DND-41 (cell line): ENCODE measurements around the gene COL23A1.

Experiments
- ATAC-seq: fragments of 200-7000 bp; cut with Tn5 transposase; 3 replicates; pipeline ENCODE4 v1.9.1; 2021; ENCODE audit warnings: low read depth; ENCODE audit not compliant: insufficient read depth
- DNase-seq: peaks from one replicate; pipeline ENCODE4 v3.0.0-alpha.2; 2020
- H2AFZ ChIP-seq: 2 replicates; pipeline ENCODE4 v1.6.0; 2012; ENCODE audit warnings: low read depth, low read length
- H3K27ac ChIP-seq: 2 replicates; pipeline ENCODE4 v1.5.1; 2012; ENCODE audit warnings: low read length, inconsistent platforms
- H3K27me3 ChIP-seq: fragments of 200-600 bp; sonication (generic); 2 replicates; pipeline ENCODE4 v1.6.0; 2012; ENCODE audit warnings: low read length, mild to moderate bottlenecking, inconsistent platforms; ENCODE audit not compliant: insufficient read depth, poor library complexity
- H3K36me3 ChIP-seq: 2 replicates; pipeline ENCODE4 v1.5.1; 2012; ENCODE audit warnings: low read length, inconsistent platforms; ENCODE audit not compliant: insufficient read depth
- H3K4me1 ChIP-seq: 2 replicates; pipeline ENCODE4 v1.5.1; 2012; ENCODE audit warnings: mild to moderate bottlenecking, low read length; ENCODE audit not compliant: insufficient read depth
- H3K4me2 ChIP-seq: 2 replicates; pipeline ENCODE4 v1.6.0; 2012; ENCODE audit warnings: mild to moderate bottlenecking, moderate library complexity, low read length, inconsistent platforms; ENCODE audit not compliant: insufficient read depth
- H3K4me3 ChIP-seq, 2 experiments: fragments of 200-600 bp in 1 of 2; shearing (Covaris generic) in 1 of 2; 2 replicates each; pipeline ENCODE4 v1.5.1; 2012 to 2016; ENCODE audit warnings: inconsistent platforms in 2 of 2, low read length in 2 of 2, mild to moderate bottlenecking in 2 of 2, low read depth in 1 of 2, moderate library complexity in 1 of 2
- H3K79me2 ChIP-seq: 2 replicates; pipeline ENCODE4 v1.6.0; 2012; ENCODE audit warnings: low read length, inconsistent platforms; ENCODE audit not compliant: insufficient read depth
- H3K9ac ChIP-seq: 2 replicates; pipeline ENCODE4 v1.6.0; 2012; ENCODE audit warnings: low read depth, mild to moderate bottlenecking, inconsistent platforms, low read length, moderate library complexity
- H3K9me3 ChIP-seq: 2 replicates; pipeline ENCODE4 v1.5.1; 2012; ENCODE audit warnings: low read length, moderate library complexity, mild to moderate bottlenecking, inconsistent platforms; ENCODE audit not compliant: insufficient read depth, severe bottlenecking
- H4K20me1 ChIP-seq: 2 replicates; pipeline ENCODE4 v1.6.0; 2012; ENCODE audit warnings: low read length; ENCODE audit not compliant: insufficient read depth
- CTCF ChIP-seq: IDR thresholded peaks from 2 replicates; pipeline ENCODE4 v1.5.1; 2012; ENCODE audit warnings: borderline replicate concordance, low read length, moderate library complexity, mild to moderate bottlenecking; ENCODE audit not compliant: poor library complexity, severe bottlenecking; ENCODE audit errors: extremely low read depth
- EZH2 ChIP-seq: IDR thresholded peaks from 3 replicates; pipeline ENCODE4 v1.6.1; 2012; ENCODE audit warnings: borderline replicate concordance, low read depth, mild to moderate bottlenecking, moderate library complexity, low read length, inconsistent platforms; ENCODE audit not compliant: severe bottlenecking

Gene COL23A1

GRCh38 chr5:178273665-178274541 lies 316.3 kb downstream of the COL23A1 start:
- Histone ChIP-seq H3K9me3 (no peaks in the 10 kb centered on the region), H3K27me3 (no peaks in the 10 kb centered on the region), H3K9ac (no peak overlapping the region), H3K27ac (no peak overlapping the region), H3K4me2 (no peak overlapping the region), H3K4me3 (no peak overlapping the region), H3K4me1 (no peaks in the 10 kb centered on the region), H2AFZ (no peak overlapping the region), H4K20me1 (no peaks in the 10 kb centered on the region; the same call in 1 of the 2 replicates), H3K36me3 (no peaks in the 10 kb centered on the region), H3K79me2 (no peaks in the 10 kb centered on the region)
- DNase-seq: no peak
- no peak for ATAC-seq
- TF ChIP-seq CTCF (no peak), EZH2 (no peak)

- no peaks in the 10 kb centered on the region for H3K36me3 ChIP-seq
- H3K27ac ChIP-seq: no peak overlapping the region
- H3K27me3 ChIP-seq: no peaks in the 10 kb centered on the region
- no peak for DNase-seq
- TF ChIP-seq EZH2: no peak
- no peak for TF ChIP-seq CTCF
- no peaks in the 10 kb centered on the region; the same call in 1 of the 2 replicates for H4K20me1 ChIP-seq
- no peaks in the 10 kb centered on the region for H3K79me2 ChIP-seq
- no peak for ATAC-seq
- no peak overlapping the region for H3K4me2 ChIP-seq
- H3K4me1 ChIP-seq: no peaks in the 10 kb centered on the region
- no peak overlapping the region for H2AFZ ChIP-seq
- no peak overlapping the region for H3K9ac ChIP-seq
- H3K4me3 ChIP-seq: no peak overlapping the region
- no peaks in the 10 kb centered on the region for H3K9me3 ChIP-seq
Measured at GRCh38 chr5:178273041-178273440, 317.2 kb downstream of the COL23A1 start.

- H3K4me3 ChIP-seq: no peak overlapping the region
- no peak overlapping the region for H2AFZ ChIP-seq
- H3K4me2 ChIP-seq: no peak overlapping the region
- H3K79me2 ChIP-seq: no peaks in the 10 kb centered on the region
- H3K27ac ChIP-seq: no peak overlapping the region
- H3K4me1 ChIP-seq: no peaks in the 10 kb centered on the region
- ATAC-seq (no peak), DNase-seq (no peak)
- no peaks in the 10 kb centered on the region; the same call in 1 of the 2 replicates for H4K20me1 ChIP-seq
- H3K27me3 ChIP-seq: no peaks in the 10 kb centered on the region
- H3K9me3 ChIP-seq: no peaks in the 10 kb centered on the region
- H3K36me3 ChIP-seq: no peaks in the 10 kb centered on the region
- TF ChIP-seq CTCF: no peak
- H3K9ac ChIP-seq: no peak overlapping the region
Measured at GRCh38 chr5:178272591-178272990, 317.6 kb downstream of the COL23A1 start.
